Glomerular endothelial cell (primary cell): ENCODE data around the gene PRADC1. TPM values are rescaled to one million over a fixed set of nuclear protein-coding genes. Genes with fewer than 3 reads are reported as not detected.

Experiments used
- DNase-seq: peaks from one replicate; pipeline ENCODE4 v3.0.0-alpha.2; 2011; ENCODE audit warnings: low read depth, low spot score; ENCODE audit errors: extremely low read depth
- total RNA-seq: library from RNA; depleted of rRNA; stranded (reverse); fragments of >200 nt; gene quantifications from 2 replicates; pipeline ENCODE4 v1.2.3, GENCODE V29; 2015

PRADC1 gene
- total RNA-seq, 1 donor from 2014 or later: 17.1 TPM

DNA sequence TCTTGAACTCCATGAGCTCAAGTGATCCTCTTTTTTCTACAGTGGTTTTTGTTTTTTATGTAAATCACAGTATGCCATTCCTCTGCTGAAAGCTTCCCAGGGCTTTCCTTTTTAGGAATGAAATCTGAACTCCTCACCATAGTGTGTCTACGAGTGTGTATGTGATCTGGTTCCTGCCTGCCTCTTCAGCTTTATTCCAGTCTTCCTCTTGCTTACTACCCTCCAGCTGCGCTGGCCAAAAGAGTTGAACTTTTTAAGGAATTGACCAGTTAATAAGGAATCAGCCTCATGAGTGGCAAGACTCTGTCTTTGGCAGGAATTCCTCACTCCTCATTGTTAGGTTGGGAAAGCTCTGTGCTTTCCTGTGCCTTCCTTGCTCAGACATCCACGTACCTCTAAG is 5.1 kb upstream of the PRADC1 start:
- DNase-seq: no peak

DNA sequence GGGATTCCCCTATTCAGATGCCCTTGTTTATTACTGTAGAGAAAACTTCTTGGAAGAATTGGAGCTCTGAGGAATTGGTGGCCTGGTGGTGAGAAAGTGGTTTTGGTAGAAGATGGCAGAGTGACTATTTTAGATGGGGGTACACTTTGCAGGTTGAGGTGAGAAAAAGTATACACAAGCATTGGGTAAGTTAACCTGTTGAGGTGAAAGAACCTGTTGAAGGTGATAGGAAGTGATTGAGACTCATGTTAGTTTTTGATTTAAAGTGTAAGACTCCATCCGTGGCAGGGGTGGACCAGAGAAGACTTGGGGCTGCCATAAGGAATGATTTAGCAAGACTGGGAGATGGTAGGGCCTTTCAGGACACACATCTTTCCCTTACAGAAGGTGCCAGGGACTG is 4.1 kb upstream of the PRADC1 start:
- DNase-seq: no peak

DNA sequence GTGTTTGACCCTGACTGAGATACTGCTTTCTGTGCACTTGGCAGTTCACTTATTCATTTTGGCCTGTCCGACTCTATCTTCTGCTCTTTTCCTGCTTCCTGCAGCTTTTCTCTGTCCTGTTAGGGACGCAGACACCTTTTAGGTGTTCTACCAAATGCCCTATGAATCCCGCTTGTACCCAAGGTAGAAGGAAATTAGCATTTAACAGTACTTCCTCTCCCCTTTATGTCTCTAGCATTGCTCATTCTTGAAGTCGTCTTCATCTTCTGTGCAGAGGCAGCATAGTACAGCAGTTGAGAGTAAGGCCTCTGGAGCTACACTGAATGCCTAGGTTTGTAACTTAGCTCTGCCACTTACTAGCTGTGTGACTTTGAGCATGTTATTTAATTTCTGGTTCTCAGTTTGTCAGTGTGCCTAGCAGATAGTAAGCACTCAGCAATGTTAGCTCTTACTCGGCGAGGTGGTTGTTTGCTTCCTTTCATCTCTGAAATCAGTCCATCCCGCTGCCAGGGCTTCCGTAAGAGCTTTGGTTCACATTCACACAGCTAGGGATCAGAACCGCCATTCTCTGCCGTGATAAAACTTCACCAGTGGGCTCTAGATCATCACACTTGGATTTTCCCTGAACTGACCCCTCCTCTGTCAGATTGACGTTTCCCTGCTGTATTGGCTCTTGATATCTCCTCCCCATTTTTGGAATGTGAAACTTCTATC is 2.4 kb upstream of the PRADC1 start:
- DNase-seq: no peak

DNA sequence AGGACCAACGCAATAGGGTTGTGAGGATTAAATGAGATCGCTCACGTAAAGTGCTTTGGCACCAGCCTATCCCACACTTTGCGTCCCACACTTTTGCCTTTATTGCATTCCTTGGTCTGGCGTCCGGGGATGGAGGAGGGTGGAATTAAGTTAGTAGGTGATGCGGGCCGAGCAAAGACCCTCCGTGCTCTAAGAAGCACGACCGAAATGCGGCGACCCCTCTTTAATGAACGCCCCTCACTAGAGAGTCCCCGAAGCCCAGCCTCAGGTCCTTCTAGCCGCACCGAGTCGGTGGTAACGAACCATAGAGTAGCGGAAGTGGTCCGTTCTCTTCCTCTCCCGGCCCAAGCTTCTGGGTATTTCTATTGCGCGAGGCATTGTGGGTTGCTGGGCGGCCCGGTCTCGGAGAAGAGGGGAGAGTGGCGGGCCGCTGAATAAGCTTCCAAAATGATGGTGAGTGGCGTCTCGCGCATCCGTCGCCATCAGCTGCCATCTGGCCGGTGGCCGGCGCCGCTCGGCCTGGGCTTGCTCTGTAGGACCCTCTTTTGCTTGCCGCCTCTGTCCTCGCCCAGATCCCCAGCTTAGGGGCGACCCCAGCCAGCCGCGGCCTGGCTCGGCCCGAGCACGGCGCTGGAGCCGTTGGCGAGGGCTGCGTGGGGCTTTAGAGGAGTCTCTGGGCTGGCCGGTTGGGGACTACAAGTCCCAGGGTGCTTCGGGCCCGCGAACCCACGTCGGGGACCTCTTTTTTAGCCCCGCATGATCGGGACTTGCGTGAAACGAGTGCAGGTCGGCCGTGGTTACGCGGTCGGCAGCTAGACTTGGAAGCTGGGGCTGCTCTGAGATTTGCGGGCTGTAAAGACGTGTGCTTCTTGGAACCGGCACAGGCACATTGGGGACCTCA is 1.1 kb upstream of the PRADC1 start, which contains the start of gene CCT7:
Gene CCT7, plus strand, starts transcription at position 377 of the 901 bp plus-strand sequence. Its CDS starts 71 bp downstream, at position 448.
- DNase-seq: no peak

DNA sequence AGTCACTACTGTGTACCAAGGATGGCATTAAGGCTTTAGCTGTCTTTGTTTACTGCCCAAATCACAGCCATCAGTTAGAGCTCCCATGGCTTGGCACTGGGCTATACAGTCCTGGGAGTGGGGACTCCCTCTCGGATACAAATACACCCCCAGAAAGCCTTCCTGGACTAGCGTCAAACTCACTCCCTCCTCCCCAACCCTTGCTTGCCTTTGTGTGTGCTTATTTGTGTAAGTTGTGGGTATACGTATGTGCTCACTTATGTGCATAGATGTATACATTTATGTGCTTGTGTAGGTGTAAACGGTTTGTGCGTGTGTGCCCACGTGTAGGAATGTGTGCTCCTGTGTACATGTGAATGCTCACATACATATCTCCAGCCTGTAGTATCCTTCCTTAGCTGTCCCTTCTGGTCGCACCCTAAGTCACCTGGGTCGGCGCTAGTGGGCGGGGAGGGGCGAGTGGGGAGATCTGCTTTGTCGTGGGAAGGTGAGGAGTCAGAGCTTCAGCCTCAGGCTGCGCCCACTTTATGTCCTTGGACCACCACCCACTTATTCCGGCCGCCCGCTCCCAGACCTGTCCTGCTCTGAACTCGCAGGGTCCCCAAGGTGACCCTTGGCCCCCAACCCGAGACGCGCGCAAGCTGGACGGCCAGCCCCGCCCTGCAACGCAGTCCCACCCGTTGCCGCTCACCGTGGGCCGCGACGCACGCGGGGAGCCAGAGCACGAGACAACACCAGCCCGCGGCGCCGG is 461 bp downstream of the PRADC1 start:
- no peak for DNase-seq

DNA sequence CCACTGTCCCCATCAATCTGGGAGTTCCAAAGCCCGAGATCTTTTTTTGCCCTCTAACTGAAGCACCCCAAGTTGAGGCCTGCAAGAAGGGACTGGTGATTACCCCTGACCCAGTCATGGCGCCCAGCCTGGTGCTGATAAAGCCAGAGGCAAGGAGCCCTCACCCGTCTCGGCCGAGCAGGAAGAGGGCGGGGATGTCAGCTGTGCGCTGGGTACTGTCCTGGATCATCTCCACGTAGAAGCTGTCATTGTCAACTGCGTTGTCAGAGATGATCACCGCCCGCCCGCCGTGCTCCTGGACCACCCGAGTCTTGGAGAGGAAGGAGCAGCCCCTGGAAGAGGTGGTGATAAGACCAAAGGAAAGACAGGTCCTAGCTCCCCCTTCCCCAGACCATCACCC is 4.4 kb downstream of the PRADC1 start:
- no peak for DNase-seq

DNA sequence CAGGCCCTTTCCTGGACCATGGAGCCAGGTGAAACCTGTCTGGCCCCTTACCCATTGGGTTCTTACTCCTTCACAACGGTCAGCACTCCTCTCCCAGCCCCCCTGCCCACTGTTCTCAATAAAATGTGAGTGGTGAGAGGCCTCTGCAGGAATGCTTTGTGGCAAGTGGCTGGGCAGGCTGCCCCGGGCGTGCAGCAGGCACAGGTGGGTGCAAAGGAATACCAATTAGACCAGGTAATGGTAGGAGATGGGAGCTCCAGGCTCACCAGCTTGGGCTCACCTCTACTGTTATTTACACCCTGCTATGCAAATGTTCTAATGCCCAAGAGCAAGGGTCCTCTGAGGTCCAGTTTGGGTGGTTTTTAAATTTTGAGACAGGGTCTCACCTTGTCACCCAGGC is 6.0 kb downstream of the PRADC1 start:
- DNase-seq: no peak

DNA sequence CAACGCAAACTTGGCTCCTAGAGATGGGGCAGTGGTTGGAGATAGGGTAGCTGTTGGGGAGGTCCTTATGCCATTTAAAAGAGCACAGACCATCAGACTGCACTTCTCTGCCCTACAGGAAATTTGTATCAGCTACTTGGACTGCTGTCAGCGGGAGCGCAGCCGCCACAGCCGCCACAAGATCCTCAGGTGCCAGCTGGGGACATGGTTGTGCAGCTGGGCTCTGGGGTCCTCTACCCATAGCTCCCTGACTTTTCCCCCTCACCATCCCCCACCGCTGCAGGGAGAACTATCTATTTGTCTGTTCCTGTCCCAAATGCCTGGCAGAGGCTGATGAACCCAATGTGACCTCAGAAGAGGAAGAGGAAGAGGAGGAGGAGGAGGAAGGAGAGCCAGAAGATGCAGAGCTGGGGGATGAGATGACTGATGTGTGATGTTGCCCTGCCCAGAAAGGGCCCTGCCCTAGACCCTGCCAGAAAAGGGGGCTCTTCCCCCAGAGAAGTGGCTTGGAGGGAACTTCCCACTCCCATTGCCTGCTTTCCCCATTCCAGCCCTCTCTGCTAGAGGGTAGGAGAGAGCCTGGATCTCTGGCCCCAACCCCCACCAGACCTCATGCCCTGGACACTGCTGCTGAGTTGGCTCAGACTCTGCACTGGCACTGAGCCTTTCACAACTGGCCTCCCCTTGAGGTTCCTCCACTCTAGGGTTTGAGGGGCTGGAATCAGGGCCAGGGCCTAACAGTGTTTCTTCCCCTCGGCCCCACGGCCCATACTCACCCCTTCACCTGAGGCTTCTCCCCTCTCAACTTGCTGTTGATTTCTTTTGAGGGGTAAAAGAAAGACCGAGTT is 7.3 kb downstream of the PRADC1 start:
- DNase-seq: no peak

DNA sequence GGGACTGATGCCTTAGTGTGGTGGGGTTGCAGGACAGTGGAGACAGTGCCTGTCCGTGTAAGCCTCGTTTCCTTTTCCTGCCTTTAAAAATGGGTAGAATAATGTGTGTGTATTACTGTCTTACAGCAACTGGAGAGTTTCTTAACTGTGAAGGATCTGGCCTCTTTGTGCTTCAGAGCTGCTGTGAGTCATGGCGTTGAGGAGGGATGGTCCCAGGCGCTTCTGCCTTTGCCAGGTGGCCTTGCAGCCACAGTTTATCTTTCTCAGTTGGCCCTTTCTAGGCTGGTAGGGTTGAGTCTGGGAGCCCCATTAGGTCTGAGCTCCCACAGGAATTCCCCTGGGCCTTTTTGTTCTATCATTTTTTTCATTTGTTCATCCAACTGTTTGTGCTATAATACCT is 9.2 kb downstream of the PRADC1 start:
- no peak for DNase-seq

DNA sequence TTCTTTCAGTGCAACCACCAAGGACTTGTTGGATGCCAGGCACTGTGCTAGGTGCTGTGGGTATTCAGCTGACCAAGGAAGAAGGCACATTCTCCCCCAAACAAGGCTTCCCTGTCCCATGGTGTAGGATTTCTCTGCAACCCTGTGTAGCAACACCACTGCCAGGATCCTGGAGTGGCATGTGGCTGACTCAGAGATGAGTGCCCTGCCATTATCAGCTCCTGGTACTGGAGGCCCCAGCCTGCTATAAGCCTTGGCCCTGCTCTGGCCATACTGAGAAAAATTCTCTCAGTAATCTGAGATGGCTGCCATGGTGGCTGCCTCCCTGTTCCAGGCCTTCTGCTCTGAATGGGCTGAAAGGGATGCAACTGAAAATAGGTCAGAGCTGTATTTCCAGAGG is 14.7 kb downstream of the PRADC1 start:
- no peak for DNase-seq

DNA sequence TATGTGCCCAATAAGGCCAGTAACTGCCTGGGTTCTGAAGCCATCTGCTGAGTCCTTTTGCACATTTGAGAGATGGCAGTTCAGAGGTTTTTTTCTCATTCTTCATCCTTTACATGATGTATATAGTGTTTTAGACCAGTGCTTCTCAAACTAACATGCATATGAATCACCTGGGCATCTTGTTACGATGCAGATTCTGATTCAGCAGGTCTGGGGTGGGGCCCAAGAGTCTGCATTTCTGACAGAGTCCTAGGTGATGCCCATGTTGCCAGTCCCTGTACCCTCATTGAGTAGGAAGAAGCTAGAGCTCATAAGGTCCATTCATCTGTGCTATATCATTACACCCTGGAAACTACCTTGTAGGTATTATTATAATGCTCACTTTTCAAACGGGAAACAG is 15.2 kb downstream of the PRADC1 start:
- no peak for DNase-seq

DNA sequence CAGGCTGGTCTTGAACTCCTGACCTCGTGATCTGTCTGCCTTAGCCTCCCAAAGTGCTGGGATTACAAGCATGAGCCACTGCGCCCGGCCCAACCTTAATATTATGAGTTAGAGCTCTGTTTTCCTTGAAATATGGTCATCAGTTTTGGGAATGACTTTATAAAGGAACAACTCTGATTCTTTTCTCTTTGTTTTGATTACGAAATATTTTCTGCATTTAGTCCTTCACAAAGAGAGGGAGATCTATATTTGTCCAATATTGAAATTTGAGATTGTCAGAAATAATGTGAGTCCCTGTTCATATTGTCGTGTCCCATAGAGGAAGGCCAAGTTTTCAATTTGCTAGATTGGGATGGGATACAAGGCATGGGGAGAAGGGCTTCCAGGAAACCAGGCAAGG is 15.9 kb downstream of the PRADC1 start:
- DNase-seq: no peak

DNA sequence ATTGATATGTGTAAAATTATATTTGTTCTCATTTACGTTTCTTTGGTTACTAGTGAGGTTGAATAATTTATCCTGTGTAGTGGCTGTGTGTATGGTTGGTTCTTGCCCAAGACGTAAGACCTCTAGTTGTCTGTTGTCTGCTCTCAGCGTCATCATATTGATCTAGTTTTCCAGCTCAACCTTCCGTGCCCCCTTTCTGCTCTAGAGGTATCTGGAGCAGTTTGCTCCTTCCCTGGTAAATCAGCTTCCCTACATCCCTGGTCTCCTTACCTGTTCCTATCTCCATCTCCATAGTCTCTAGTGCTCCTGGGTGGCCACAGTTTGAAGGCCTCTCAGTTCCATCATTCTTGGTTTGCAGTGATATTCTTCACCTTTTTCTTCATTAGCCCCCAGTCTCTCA is 17.8 kb downstream of the PRADC1 start:
- DNase-seq: no peak

DNA sequence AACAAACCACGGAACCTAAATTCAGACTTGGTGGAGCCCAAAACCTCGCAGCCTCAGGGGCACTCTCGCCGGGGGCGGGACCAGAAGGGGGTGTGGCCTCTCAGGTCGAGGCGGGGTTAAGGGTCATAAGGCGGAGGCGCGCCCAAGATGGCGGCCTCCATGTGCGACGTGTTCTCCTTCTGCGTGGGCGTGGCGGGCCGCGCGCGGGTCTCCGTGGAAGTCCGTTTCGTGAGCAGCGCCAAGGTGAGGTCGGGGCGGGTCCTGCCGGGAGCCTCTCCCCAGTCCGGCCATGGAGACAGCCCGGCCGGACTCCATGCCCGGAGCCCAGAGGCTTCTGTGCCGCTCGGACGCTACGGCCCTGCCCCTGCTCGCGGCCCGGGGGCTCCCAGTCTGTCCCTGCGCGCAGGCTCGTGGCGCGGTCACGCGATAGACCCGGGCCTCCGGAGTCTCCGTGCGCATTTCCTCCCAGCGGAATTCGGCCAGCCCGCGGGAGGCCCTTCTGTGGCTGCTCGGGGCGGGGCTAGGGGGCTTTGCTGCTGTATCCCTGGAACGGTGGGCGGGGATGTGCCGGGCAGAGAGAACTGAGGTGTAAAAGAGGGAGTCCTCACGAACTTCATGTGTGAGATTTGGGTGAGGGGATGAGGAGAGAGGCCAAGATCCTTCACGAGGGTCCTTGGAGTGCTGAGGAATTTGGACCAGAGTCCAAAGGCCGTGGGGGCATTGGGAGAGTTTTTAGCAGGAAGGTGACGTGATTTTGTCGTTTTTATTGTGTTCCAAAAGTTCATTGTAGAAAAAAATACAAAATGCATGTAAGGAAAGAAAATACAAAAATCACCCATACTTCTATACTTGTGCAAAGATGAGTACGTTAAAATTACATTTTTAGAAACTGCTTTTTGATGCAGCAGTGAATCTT is 18.7 kb downstream of the PRADC1 start, which contains the start of gene SMYD5:
Gene SMYD5, plus strand, starts transcription at position 126 of the 916 bp plus-strand sequence. Its CDS starts 22 bp downstream, at position 148.
- no peak for DNase-seq

DNA sequence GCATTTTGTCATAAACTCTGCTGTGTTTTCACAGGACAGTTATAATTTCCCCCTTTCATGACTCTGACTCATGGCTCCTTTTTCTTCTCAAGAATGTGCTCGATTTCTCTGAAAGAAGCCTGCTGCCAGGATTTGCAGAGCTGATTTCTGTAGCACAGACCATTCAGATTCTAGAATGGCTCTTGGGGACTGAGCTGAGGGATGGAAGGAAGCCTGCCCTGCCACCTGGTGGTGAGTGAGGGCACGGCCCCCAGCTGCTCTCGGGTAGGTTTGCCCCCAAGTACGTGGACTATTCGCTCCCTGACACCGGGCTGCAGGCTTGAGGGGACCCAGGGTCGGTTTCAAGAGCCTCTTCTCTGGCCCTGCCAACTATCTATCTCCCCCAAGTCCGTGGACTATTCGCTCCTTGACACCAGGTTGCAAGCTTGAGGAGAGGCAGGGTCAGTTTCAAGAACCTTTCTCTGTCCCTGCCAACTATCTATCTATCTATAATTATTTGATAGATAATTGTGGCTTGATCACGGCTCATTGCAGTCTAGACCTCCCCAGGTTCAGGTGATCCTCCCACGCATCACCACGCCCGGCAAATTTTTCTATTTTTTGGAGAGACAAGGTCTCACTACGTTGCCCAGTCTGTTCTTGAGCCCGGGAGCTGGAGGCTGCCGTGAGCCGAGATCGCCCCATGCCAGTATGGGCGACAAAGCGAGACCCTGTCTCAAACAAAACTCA is 20.4 kb downstream of the PRADC1 start:
- no peak for DNase-seq

DNA sequence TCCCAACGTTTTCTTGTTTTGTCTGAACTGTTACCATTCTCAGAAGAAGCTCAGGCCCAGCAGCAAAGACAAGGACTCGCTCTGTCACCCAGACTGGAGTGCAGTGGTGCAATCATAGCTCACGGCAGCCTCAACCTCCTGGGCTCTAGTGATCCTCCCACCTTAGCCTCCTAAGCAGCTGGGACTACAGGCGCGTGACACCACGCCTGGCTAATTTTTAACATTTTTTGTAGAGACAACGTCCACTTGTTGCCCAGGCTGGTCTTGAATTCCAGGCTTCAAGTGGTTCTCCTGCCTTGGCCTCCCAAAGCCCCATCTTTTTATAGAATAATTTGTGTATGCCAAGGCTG is 21.0 kb downstream of the PRADC1 start:
- DNase-seq: no peak

DNA sequence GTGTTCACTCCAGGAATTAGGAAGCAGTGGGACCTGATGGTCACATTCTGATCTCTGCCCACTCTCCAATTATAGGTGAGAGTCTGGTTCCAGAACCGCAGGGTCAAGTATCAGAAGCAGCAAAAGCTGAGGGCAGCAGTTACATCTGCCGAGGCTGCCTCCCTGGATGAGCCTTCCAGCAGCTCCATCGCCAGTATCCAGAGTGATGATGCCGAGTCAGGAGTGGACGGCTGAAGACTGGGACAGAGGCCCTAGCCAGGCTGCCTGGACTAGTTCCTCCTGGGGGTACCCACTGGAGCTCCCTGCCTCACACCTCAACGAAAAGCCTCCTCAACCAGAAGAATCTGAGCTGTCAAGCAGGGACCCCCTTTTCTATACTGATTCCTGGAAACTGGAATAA is 22.3 kb downstream of the PRADC1 start:
- no peak for DNase-seq

DNA sequence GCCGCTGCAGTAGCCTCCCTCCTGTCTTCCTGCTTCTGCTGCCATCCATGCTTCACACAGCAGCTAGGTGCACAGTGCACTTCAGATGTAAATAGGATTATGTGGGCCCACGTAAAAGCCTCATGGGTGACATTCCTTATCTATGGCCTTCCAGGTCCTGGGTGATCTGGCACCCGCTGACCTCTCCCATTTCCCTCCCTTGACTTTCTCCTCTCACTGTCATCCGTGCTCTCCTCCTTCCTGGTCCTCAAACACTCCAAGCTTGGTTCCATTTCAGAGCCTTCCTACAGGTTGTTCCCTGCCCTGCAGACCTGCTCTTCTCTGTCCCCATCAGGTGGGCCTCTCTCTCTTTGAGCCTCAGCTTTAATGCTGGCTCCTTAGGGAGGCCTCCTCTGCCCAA is 23.0 kb downstream of the PRADC1 start:
- no peak for DNase-seq

DNA sequence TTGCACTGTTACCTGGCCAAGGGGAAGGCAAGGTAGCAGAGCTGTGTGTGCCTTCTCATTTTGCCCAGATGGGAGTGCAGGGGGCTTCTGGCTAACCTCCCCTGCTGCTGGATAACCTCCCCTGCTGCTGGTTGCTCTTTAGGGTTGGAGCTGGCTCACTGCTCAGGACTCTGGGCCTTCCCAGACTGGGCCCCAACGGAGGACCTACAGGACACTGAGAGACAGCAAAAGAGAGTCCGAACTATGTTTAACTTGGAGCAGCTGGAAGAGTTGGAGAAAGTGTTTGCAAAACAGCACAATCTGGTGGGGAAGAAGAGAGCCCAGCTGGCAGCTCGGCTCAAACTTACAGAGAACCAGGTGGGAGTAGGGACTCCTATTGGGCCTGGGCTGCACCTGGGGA is 24.8 kb downstream of the PRADC1 start:
- no peak for DNase-seq
